Anterior cingulate cortex (tissue), 58 donors: Measurements from ENCODE around the gene PAGE4.

Source experiments
- DNase-seq, 58 donors: peaks; one replicate each; lab custom pipeline; 2025; lab: John Stamatoyannopoulos, UW

PAGE4 gene

GRCh38 chrX:49862093-49862492, 33.0 kb downstream of the PAGE4 start:
- no peak for DNase-seq

GRCh38 chrX:49868739-49869138, 39.6 kb downstream of the PAGE4 start:
- no peak for DNase-seq

GRCh38 chrX:49876750-49877149, 47.6 kb downstream of the PAGE4 start:
- peak in 11 of 58 donors; percentile 0 to 39 (median 2) for DNase-seq

- peak in 3 of 58 donors; percentile 1 to 23 (median 1) for DNase-seq
Measured at GRCh38 chrX:49877397-49878101, 48.4 kb downstream of the PAGE4 start.

GRCh38 chrX:49878128-49878833, 49.2 kb downstream of the PAGE4 start:
- DNase-seq: peak in 20 of 58 donors; percentile 1 to 55 (median 26)

- peak; percentile 10 to 88 (median 71) for DNase-seq
Measured at GRCh38 chrX:49878834-49879655, 49.9 kb downstream of the PAGE4 start, which contains the start of gene USP27X. USP27X (plus strand) TSS chrX:49879484; CDS start chrX:49880308, 824 bp downstream.

GRCh38 chrX:49879656-49880277, 50.7 kb downstream of the PAGE4 start:
- DNase-seq: peak in 3 of 58 donors; percentile 1 to 23 (median 22)

GRCh38 chrX:49880668-49881067, 51.6 kb downstream of the PAGE4 start:
- no peak for DNase-seq
